ENCODE results near the gene GRIK4. TPM values are rescaled to one million over a fixed set of nuclear protein-coding genes. Genes with fewer than 3 reads are reported as not detected.
"Not testable (repeated sequence)": the region's sequence is repeated elsewhere in the genome, so short reads cannot be mapped to it uniquely, and the experiment has no call there.

Gene GRIK4
- total RNA-seq, 2 experiments from 2014 or later = 0.06 TPM; not detected in 1

- Histone ChIP-seq H3K9me3 (ENCODE audit: low read length) (no peaks in the 10 kb centered on the region), H3K4me2 (ENCODE audit: low read length) (no peak overlapping the region), H2AFZ (ENCODE audit: low read length) (no peak overlapping the region), H4K20me1 (ENCODE audit: insufficient read depth, low read length) (no peaks in the 10 kb centered on the region), H3K27ac (ENCODE audit: low read depth, low read length, poor library complexity, severe bottlenecking) (no peak overlapping the region), H3K9me2 (ENCODE audit: insufficient read depth, low read length) (no peaks in the 10 kb centered on the region), H3K79me2 (ENCODE audit: insufficient read depth, low read depth, low read length) (no peaks in the 10 kb centered on the region), H3K36me3 (ENCODE audit: insufficient read depth, low read length) (no peaks in the 10 kb centered on the region), H3K4me1 (ENCODE audit: insufficient read depth, low read length, poor library complexity, severe bottlenecking) (no peaks in the 10 kb centered on the region), H3K4me3 (ENCODE audit: low read depth, low read length, poor library complexity, severe bottlenecking) (no peak overlapping the region)
- ChIA-PET CTCF (ENCODE audit: unreplicated experiment) (interaction anchor here (1.0 kb wide), 1 partner anchor 163 kb away, joined by 3 read pairs; no protein-coding TSS in a partner anchor), POLR2A (interaction anchor here (0.7 to 1.7 kb wide), 2 partner anchors 14 to 45 kb away, joined by 3 to 4 read pairs; no protein-coding TSS in a partner anchor)
- no TSS peak for BruUV-seq (replicated peaks)
- intact Hi-C loops (cut with micrococcal nuclease; ENCODE audit: unreplicated experiment) = loop anchor here (5.0 kb wide), 1 partner anchor 165 kb away; the partner anchor contains the start of gene ARHGEF12
- no peak for TF ChIP-seq EZH2phosphoT487 (IDR thresholded peaks at IDR 0.05; ENCODE audit: borderline replicate concordance, low read depth, low read length)
- DNase-seq (ENCODE audit: low spot score) = no peak
These were observed 9.4 kb upstream of the GRIK4 start for GRCh38 chr11:120501976-120502755.

- intact Hi-C loops (cut with micrococcal nuclease; ENCODE audit: unreplicated experiment) = loop anchor here (5.0 kb wide), 1 partner anchor 166 kb away; the partner anchor contains the start of gene ARHGEF12
- H3K4me3 ChIP-seq (ENCODE audit: low read depth, low read length, poor library complexity, severe bottlenecking); H4K20me1 ChIP-seq (ENCODE audit: insufficient read depth, low read length); H3K4me1 ChIP-seq (ENCODE audit: insufficient read depth, low read length, poor library complexity, severe bottlenecking); CTCF ChIA-PET (ENCODE audit: unreplicated experiment); H3K79me2 ChIP-seq (ENCODE audit: insufficient read depth, low read depth, low read length); POLR2A ChIA-PET; H3K27ac ChIP-seq (ENCODE audit: low read depth, low read length, poor library complexity, severe bottlenecking); H2AFZ ChIP-seq (ENCODE audit: low read length); BruUV-seq (replicated peaks); H3K4me2 ChIP-seq (ENCODE audit: low read length); H3K36me3 ChIP-seq (ENCODE audit: insufficient read depth, low read length); H3K9me3 ChIP-seq (ENCODE audit: low read length); DNase-seq (ENCODE audit: low spot score); H3K9me2 ChIP-seq (ENCODE audit: insufficient read depth, low read length): not testable (repeated sequence)
These were observed 8.0 kb upstream of the GRIK4 start for GRCh38 chr11:120503529-120503928.

GRCh38 chr11:120505801-120506425 lies 5.6 kb upstream of the GRIK4 start:
- ChIA-PET POLR2A (interaction anchor here (0.5 kb wide), 1 partner anchor 445 kb away, joined by 3 read pairs; no protein-coding TSS in a partner anchor), CTCF (ENCODE audit: unreplicated experiment) (no interaction called here)
- no peaks in the 10 kb centered on the region for H3K79me2 ChIP-seq (ENCODE audit: insufficient read depth, low read depth, low read length)
- no peak overlapping the region for H3K4me3 ChIP-seq (ENCODE audit: low read depth, low read length, poor library complexity, severe bottlenecking)
- TF ChIP-seq EZH2phosphoT487 (IDR thresholded peaks at IDR 0.05; ENCODE audit: borderline replicate concordance, low read depth, low read length) (no peak), CTCF (conservative IDR thresholded peaks at IDR 0.05; ENCODE audit: low read length) (no peak)
- intact Hi-C loops (cut with micrococcal nuclease; ENCODE audit: unreplicated experiment) = loop anchor here (5.0 kb wide), 1 partner anchor 606 kb away; no protein-coding TSS in a partner anchor
- H3K9me2 ChIP-seq (ENCODE audit: insufficient read depth, low read length) = no peaks in the 10 kb centered on the region
- no peak overlapping the region for H2AFZ ChIP-seq (ENCODE audit: low read length)
- no peak overlapping the region for H3K4me2 ChIP-seq (ENCODE audit: low read length)
- no TSS peak for BruUV-seq (replicated peaks)
- no peaks in the 10 kb centered on the region for H3K36me3 ChIP-seq (ENCODE audit: insufficient read depth, low read length)
- no peaks in the 10 kb centered on the region for H3K4me1 ChIP-seq (ENCODE audit: insufficient read depth, low read length, poor library complexity, severe bottlenecking)
- H4K20me1 ChIP-seq (ENCODE audit: insufficient read depth, low read length) = no peaks in the 10 kb centered on the region
- DNase-seq (ENCODE audit: low spot score) = no peak
- no peak overlapping the region for H3K27ac ChIP-seq (ENCODE audit: low read depth, low read length, poor library complexity, severe bottlenecking)
- no peaks in the 10 kb centered on the region for H3K9me3 ChIP-seq (ENCODE audit: low read length)

Measured in OCI-LY7 (cell line).